HG02973 (cell line): ENCODE results near the gene RBMS1.

ENCODE experiments used
- ATAC-seq: cut with Tn5 transposase; IDR thresholded peaks from one replicate; pipeline ENCODE4 v1.9.1; 2021; ENCODE audit warnings: moderate library complexity; ENCODE audit not compliant: unreplicated experiment

RBMS1 gene

GRCh38 chr2:160264308-160264707, 229.3 kb downstream of the RBMS1 start:
- no peak for ATAC-seq

GRCh38 chr2:160261732-160262131, 231.9 kb downstream of the RBMS1 start:
- no peak for ATAC-seq

- ATAC-seq: no peak
These were observed 235.2 kb downstream of the RBMS1 start for GRCh38 chr2:160258492-160258805.

GRCh38 chr2:160257743-160258491, 235.7 kb downstream of the RBMS1 start:
- ATAC-seq: no peak

- ATAC-seq: no peak
These were observed 236.4 kb downstream of the RBMS1 start for GRCh38 chr2:160257041-160257742.

- ATAC-seq: no peak
These were observed 237.1 kb downstream of the RBMS1 start for GRCh38 chr2:160256507-160256906.

- no peak for ATAC-seq
These were observed 238.2 kb downstream of the RBMS1 start for GRCh38 chr2:160255408-160255807.

GRCh38 chr2:160254189-160254762, 239.3 kb downstream of the RBMS1 start:
- no peak for ATAC-seq

GRCh38 chr2:160253440-160254188, 240.0 kb downstream of the RBMS1 start:
- no peak for ATAC-seq

- ATAC-seq: no peak
These were observed 240.7 kb downstream of the RBMS1 start for GRCh38 chr2:160252900-160253299.

- ATAC-seq: no peak
These were observed 241.2 kb downstream of the RBMS1 start for GRCh38 chr2:160252278-160252887.

GRCh38 chr2:160251569-160251968, 242.0 kb downstream of the RBMS1 start:
- ATAC-seq: no peak

GRCh38 chr2:160249876-160250275, 243.7 kb downstream of the RBMS1 start:
- ATAC-seq: no peak

GRCh38 chr2:160247296-160248035, 246.1 kb downstream of the RBMS1 start:
- no peak for ATAC-seq

- ATAC-seq: no peak
These were observed 247.3 kb downstream of the RBMS1 start for GRCh38 chr2:160246356-160246755.

- ATAC-seq: no peak
These were observed 247.9 kb downstream of the RBMS1 start for GRCh38 chr2:160245614-160246155.

GRCh38 chr2:160242893-160243564, 250.6 kb downstream of the RBMS1 start:
- ATAC-seq: no peak

- ATAC-seq: no peak
These were observed 252.1 kb downstream of the RBMS1 start for GRCh38 chr2:160241251-160242137.

GRCh38 chr2:160239436-160239835, 254.2 kb downstream of the RBMS1 start:
- ATAC-seq: no peak
